Stimulated activated CD8-positive, alpha-beta memory T cell treated with anti-CD3 and anti-CD28 coated beads, Interleukin-4, amount 100 ng/mL, for 4 hours (primary cell): ENCODE results near the gene TMEM214.
A peak's percentile ranks its signal among the peaks of the same experiment; 100 is the strongest.

Source experiments
- DNase-seq, 2 donors: peaks; one replicate each; pipeline ENCODE4 v3.0.0-alpha.2; 2020; ENCODE audit warnings: low read depth in 2 of 2, low spot score in 1 of 2

Gene TMEM214

DNA sequence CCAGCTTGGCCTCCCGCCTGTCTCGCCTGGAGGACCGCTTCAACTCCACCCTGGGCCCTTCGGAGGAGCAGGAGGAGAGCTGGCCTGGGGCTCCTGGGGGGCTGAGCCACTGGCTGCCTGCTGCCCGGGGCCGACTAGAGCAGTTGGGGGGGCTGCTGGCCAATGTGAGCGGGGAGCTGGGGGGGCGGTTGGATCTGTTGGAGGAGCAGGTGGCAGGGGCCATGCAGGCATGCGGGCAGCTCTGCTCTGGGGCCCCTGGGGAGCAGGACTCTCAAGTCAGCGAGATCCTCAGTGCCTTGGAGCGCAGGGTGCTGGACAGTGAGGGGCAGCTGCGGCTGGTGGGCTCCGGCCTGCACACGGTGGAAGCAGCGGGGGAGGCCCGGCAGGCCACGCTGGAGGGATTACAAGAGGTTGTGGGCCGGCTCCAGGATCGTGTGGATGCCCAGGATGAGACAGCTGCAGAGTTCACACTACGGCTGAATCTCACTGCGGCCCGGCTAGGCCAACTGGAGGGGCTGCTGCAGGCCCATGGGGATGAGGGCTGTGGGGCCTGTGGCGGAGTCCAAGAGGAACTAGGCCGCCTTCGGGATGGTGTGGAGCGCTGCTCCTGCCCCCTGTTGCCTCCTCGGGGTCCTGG lies 50.1 kb downstream of the TMEM214 start:
- no peak for DNase-seq

DNA sequence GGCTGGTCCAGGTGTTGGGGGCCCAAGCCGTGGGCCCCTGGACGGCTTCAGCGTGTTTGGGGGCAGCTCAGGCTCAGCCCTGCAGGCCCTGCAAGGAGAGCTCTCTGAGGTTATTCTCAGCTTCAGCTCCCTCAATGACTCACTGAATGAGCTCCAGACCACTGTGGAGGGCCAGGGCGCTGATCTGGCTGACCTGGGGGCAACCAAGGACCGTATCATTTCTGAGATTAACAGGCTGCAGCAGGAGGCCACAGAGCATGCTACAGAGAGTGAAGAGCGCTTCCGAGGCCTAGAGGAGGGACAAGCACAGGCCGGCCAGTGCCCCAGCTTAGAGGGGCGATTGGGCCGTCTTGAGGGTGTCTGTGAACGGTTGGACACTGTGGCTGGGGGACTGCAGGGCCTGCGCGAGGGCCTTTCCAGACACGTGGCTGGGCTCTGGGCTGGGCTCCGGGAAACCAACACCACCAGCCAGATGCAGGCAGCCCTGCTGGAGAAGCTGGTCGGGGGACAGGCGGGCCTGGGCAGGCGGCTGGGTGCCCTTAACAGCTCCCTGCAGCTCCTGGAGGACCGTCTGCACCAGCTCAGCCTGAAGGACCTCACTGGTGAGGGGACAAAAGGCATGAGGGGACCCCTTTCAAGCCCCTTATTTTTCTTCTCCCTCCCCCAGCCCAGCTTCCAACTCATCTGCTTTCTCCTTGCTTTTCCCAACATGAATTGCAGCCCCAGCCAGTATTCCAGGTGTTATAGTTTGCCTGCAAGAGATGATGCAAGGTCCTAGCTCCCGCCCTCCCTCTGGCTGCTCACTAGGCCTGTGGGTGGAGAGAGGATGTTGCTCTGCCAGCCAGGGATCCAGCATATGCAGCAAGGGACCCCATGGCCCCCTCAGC lies 50.9 kb downstream of the TMEM214 start:
- DNase-seq, result no peak

DNA sequence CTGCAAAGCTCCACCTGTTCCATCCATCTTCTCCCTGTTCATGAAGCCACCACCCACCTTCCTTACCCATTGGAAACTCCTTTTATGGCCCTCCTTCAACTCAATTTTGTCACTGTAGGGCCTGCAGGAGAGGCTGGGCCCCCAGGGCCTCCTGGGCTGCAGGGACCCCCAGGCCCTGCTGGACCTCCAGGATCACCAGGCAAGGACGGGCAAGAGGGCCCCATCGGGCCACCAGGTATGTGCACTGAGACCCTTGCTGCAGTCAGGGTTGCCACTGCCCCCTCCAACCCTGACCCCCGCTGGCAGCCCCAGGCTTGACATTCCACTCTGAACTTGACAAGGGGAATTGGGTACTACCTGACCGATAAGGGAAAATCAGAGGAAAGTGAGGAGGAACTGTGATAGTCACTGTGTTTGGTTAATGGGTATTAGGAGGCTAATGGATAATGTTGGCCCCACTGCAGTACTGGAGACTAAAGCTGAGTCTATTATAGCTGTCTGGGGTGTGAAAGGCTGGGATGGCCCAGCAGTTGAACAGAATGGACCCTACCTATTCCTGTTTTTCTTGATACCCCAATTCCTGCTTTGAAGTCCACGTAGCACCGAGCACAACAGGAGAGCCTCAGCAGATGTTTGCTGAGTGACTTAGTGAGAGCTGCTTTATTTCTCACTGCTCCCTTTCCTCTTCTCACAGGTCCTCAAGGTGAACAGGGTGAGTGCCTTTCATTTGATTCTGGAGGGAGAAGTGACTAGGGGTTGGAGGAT lies 51.7 kb downstream of the TMEM214 start:
- no peak for DNase-seq

DNA sequence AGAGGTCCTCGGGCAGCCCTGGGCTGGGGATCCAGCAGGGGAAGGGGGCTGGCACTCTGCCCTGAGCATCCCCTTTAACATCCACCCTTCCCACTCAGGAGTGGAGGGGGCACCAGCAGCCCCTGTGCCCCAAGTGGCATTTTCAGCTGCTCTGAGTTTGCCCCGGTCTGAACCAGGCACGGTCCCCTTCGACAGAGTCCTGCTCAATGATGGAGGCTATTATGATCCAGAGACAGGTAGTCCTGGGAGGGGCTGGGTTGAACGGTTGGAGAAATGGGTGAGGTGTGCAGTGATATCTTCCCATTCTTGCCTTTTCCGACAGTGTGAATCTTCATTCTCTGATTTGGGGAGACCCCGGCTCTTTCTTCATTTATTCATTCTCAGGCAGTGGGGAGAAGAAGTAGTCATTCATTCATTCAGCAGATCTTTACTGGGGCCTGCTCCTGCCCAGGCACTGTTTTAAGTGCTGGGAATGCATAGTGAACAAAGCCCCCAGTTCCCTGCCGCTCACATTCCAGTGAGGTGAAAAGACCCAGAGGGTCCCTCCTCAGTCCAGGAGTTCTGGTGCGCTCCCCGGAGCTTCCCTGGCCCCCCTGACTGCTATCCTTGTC lies 52.4 kb downstream of the TMEM214 start:
- DNase-seq, result no peak

DNA sequence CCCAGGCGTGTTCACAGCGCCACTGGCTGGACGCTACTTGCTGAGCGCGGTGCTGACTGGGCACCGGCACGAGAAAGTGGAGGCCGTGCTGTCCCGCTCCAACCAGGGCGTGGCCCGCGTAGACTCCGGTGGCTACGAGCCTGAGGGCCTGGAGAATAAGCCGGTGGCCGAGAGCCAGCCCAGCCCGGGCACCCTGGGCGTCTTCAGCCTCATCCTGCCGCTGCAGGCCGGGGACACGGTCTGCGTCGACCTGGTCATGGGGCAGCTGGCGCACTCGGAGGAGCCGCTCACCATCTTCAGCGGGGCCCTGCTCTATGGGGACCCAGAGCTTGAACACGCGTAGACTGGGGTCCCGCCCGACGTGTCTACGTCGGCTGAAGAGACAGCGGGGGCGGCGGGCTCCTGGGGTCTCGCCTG lies 52.9 kb downstream of the TMEM214 start:
- DNase-seq, result no peak

DNA sequence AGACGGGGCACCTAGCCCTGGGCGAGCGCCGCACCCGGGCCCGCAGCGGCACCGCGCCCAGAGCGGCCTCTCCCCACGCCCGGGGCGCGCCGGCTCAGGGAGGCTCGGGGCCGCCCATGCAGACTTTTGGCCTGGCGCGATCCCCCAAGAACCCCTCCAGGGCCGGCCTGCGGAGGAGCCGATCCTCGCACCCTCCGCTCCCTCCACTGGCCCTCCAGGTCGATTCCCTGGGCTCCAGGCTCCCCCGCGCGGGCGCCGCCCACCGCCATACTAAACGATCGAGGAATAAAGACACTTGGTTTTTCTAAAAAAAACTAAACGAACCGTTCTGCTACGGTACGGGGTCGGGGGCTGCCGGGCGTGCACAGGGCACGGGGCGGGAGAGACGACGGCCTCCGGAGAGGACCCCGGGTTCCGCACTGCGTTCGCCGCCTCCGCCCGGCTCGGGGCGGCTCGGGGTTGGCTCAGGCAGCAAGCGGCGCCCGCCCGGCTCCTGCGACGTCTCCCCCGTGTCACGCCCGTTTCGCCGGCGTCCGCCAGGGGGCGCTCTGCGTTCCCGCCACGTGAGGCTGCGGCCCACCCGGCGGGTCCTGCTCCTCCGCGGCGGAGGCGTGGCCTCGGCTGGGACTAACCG lies 53.4 kb downstream of the TMEM214 start:
- peak; percentile 94 to 95 for DNase-seq

DNA sequence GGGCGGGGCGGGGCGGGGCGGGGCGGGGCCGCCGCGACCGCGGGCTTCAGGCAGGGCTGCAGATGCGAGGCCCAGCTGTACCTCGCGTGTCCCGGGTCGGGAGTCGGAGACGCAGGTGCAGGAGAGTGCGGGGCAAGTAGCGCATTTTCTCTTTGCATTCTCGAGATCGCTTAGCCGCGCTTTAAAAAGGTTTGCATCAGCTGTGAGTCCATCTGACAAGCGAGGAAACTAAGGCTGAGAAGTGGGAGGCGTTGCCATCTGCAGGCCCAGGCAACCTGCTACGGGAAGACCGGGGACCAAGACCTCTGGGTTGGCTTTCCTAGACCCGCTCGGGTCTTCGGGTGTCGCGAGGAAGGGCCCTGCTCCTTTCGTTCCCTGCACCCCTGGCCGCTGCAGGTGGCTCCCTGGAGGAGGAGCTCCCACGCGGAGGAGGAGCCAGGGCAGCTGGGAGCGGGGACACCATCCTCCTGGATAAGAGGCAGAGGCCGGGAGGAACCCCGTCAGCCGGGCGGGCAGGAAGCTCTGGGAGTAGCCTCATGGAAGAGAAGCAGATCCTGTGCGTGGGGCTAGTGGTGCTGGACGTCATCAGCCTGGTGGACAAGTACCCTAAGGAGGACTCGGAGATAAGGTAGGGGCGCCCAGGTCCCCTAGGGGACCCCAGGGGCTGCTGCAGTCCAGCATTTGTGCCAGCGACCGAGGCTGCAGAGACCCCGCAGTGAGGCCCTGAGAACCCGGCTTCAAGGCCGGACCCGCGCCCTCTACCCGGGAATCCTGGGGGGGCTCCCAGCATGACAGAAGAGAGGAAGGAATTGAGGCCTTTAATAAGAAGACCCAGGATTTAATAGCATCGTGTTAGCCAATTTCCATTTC lies 54.2 kb downstream of the TMEM214 start, which contains the start of gene KHK:
Gene KHK, plus strand, starts transcription at position 49 of the 870 bp plus-strand sequence. Its CDS starts 488 bp downstream, at position 537.
- DNase-seq, result no peak

DNA sequence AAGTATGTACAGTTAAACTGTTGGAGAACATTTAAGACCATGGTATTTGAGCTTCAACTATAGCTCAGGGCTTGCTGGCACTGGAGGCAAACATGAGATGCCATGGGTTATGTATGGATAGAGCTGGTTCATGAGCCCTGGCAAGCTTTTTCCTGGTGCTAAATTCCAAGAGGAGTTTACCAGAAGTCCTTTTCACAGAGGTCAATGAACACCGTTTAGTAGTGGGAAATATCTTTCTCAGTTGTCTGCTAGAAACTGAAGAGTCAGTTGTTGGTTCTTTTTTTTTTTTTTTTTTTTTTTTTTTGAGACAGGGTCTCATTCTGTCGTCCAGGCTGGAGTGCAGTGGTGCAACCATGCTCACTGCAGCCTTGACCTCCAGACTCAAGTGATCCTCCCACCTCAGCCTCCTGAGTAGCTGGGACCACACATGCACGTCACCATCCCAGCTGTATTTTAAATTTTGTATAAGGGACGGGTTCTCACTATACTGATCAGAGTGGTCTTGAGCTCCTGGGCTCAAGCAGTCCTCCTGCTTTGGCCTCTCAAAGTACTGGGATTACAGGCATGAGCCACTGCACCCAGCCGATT lies 55.2 kb downstream of the TMEM214 start:
- no peak for DNase-seq

DNA sequence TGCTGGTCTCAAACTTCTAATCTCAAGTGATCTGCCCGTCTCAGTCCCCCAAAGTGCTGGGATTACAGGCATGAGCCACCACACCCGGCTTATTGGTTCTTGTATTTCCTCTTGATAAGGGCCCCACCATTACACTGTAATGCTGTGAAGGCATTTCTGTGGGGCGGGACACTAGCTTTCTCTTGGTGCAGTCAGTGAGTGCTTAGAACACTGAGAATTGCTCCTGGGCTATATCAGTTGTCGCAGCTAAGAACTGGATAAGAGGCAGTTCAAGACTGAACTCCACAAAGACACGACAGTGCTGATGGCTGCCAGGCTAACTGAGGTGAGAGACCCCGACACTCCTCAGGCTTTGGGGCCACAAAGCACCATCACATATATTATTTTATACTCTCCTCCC lies 55.9 kb downstream of the TMEM214 start:
- no peak for DNase-seq

DNA sequence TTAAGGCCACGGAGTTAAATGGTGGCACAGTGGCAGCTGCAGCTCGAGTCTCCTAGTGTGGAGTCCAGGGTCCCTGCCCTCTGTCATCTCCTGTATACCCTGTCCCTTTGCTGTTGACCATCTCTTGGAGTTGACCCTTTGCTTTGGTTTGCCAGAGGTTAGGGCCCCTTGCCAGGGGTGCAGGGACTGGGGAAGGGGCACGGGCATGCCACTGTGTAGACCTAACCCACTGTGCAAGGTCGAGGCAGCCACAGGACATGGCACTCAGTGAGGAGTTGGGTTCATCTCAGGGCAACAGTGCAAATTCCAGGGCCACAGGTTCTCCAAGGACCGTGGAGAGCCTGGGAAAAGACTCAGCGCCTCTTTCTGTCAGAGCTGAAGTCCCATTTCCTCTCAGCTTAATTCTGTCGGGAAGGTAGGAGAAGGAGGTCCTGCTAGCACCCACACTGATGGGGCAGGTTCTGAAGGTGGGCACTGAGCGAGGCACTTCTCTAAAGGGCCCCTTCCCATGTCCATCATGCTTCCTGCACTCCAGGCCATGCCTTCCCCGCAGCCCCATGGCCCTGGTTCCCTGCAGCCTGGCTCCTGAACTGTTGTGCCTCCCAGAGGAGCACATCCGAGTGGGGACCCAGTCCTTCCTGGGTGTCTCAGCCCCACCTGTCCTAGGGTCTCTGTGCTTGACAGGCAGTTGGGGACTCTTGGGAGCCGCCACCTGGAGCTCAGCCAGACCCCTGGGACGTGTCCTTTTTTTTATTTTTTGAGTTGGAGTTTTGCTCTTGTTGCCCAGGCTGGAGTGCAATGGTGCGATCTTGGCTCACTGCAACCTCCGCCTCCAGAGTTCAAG lies 56.6 kb downstream of the TMEM214 start:
- no peak for DNase-seq
